GM23248 (cell line): ENCODE measurements around the gene RBM17. TPM values are rescaled to one million over a fixed set of nuclear protein-coding genes. Genes with fewer than 3 reads are reported as not detected.

Source experiments
- DNase-seq: peaks from one replicate; pipeline ENCODE4 v3.0.0-alpha.2; 2015
- H2AFZ ChIP-seq: fragments of 200-600 bp; sonication (generic); 2 replicates; pipeline ENCODE4 v1.6.1; 2016; ENCODE audit warnings: antibody characterized with exemption
- H3F3A ChIP-seq: fragments of 200-600 bp; sonication (generic); 2 replicates; pipeline ENCODE4 v1.6.1; 2016; ENCODE audit warnings: mild to moderate bottlenecking, antibody characterized with exemption, mixed run types; ENCODE audit not compliant: insufficient read depth
- H3K27ac ChIP-seq: fragments of 200-600 bp; sonication (generic); 2 replicates; pipeline ENCODE4 v1.5.1; 2016; ENCODE audit warnings: mild to moderate bottlenecking
- H3K27me3 ChIP-seq: fragments of 200-600 bp; sonication (generic); replicated peaks from 2 replicates; pipeline ENCODE4 v1.6.1; 2016; ENCODE audit warnings: mild to moderate bottlenecking; ENCODE audit not compliant: insufficient read depth
- H3K36me3 ChIP-seq: fragments of 200-600 bp; sonication (generic); 2 replicates; pipeline ENCODE4 v1.6.1; 2016; ENCODE audit warnings: low read depth, mild to moderate bottlenecking
- H3K4me1 ChIP-seq: fragments of 200-600 bp; sonication (generic); 2 replicates; pipeline ENCODE4 v1.6.1; 2016; ENCODE audit warnings: mild to moderate bottlenecking; ENCODE audit not compliant: insufficient read depth
- H3K4me2 ChIP-seq: fragments of 200-600 bp; sonication (generic); one replicate; pipeline ENCODE4 v1.6.1; 2016; ENCODE audit warnings: mild to moderate bottlenecking; ENCODE audit not compliant: unreplicated experiment
- H3K4me3 ChIP-seq: fragments of 200-600 bp; sonication (generic); 2 replicates; pipeline ENCODE4 v1.5.1; 2016; ENCODE audit warnings: mild to moderate bottlenecking
- H3K79me2 ChIP-seq: fragments of 200-600 bp; sonication (generic); 2 replicates; pipeline ENCODE4 v1.6.1; 2016; ENCODE audit warnings: mild to moderate bottlenecking; ENCODE audit not compliant: insufficient read depth
- H3K9ac ChIP-seq: fragments of 200-600 bp; sonication (generic); 2 replicates; pipeline ENCODE4 v1.6.1; 2016; ENCODE audit warnings: mild to moderate bottlenecking
- H3K9me2 ChIP-seq: fragments of 200-600 bp; sonication (generic); 2 replicates; pipeline ENCODE4 v1.6.1; 2016; ENCODE audit warnings: mixed run types, mild to moderate bottlenecking, moderate library complexity; ENCODE audit not compliant: insufficient read depth
- H3K9me3 ChIP-seq: fragments of 200-600 bp; sonication (generic); one replicate; pipeline ENCODE4 v1.6.1; 2017; ENCODE audit warnings: low read depth
- H4K20me1 ChIP-seq: fragments of 200-600 bp; sonication (generic); 2 replicates; pipeline ENCODE4 v1.6.0; 2016; ENCODE audit not compliant: insufficient read depth
- EZH2 ChIP-seq: fragments of 200-600 bp; sonication (generic); IDR thresholded peaks from 2 replicates; pipeline ENCODE4 v1.6.1; 2018; ENCODE audit warnings: antibody characterized with exemption, mild to moderate bottlenecking; ENCODE audit not compliant: insufficient read depth, poor library complexity, severe bottlenecking
- EZH2phosphoT487 ChIP-seq: fragments of 200-600 bp; sonication (generic); IDR thresholded peaks from 2 replicates; pipeline ENCODE4 v1.6.1; 2018; ENCODE audit warnings: antibody characterized with exemption, moderate library complexity, mild to moderate bottlenecking, low read depth; ENCODE audit not compliant: insufficient read depth
- WGBS, 2 experiments: methylation state at CpG; one replicate each; pipeline ENCODE4 v1.1.6; 2015 to 2017; ENCODE audit warnings: low lambda C conversion rate in 2 of 2, low coverage in 1 of 2; ENCODE audit errors: missing lambda C conversion rate in 2 of 2; 5-methylcytosine and 5-hydroxymethylcytosine counted together
- in situ Hi-C: fragments of 300-500 bp; cut with MboI; formaldehyde crosslinking; loops from 2 replicates; pipeline ENCODE4 v1.15.0; 2020
- polyA plus RNA-seq: library from polyadenylated mRNA; unstranded; fragments of >200 nt; fragmentation: Nextera tagmentation; extraction: Ambion mirVana; gene quantifications from 2 replicates; pipeline ENCODE4 v1.2.1, GENCODE V29; 2016
- total RNA-seq: library from RNA; depleted of rRNA; stranded (reverse); fragments of >200 nt; shearing (Covaris generic); gene quantifications from 2 replicates; pipeline ENCODE4 v1.2.3, GENCODE V29; 2014

The RBM17 gene
- total and polyA plus RNA-seq, 2 experiments from 2014 or later = 24.1 to 99.9 TPM

- Histone ChIP-seq H3K9ac (no peak overlapping the region), H3K4me1 (no peaks in the 10 kb centered on the region), H2AFZ (no peak overlapping the region), H3K27me3 (peaks cover 45% of the 10 kb centered on the region), H3K4me2 (no peak overlapping the region), H4K20me1 (no peaks in the 10 kb centered on the region), H3F3A (no peaks in the 10 kb centered on the region), H3K9me2 (no peaks in the 10 kb centered on the region), H3K79me2 (no peaks in the 10 kb centered on the region), H3K9me3 (no peaks in the 10 kb centered on the region), H3K27ac (no peak overlapping the region), H3K4me3 (no peak overlapping the region), H3K36me3 (no peaks in the 10 kb centered on the region)
- DNase-seq = no peak
- TF ChIP-seq EZH2phosphoT487 = no peak
- TF ChIP-seq EZH2 = no peak
- 59 to 68% methylated on average over 4 of the region's 4 CpGs for WGBS, 2 experiments
- in situ Hi-C loops = no loop called here
These were observed 32.9 kb upstream of the RBM17 start for GRCh38 chr10:6055929-6056328.

- Histone ChIP-seq H3K4me3 (no peak overlapping the region), H3K36me3 (no peaks in the 10 kb centered on the region), H3K4me2 (no peak overlapping the region), H3K4me1 (no peaks in the 10 kb centered on the region), H2AFZ (no peak overlapping the region), H3K9me2 (no peaks in the 10 kb centered on the region), H3K27ac (no peak overlapping the region), H3K27me3 (peaks cover 51% of the 10 kb centered on the region), H3K9ac (no peak overlapping the region), H3F3A (no peaks in the 10 kb centered on the region), H3K79me2 (no peaks in the 10 kb centered on the region), H3K9me3 (no peaks in the 10 kb centered on the region), H4K20me1 (no peaks in the 10 kb centered on the region)
- DNase-seq = no peak
- in situ Hi-C loops = no loop called here
- 59 to 66% methylated on average over 5 of the region's 5 CpGs for WGBS, 2 experiments
- TF ChIP-seq EZH2phosphoT487 (no peak), EZH2 (no peak)
These were observed 32.3 kb upstream of the RBM17 start for GRCh38 chr10:6056411-6057135.

- WGBS, 2 experiments = 72 to 74% methylated on average over 3 of the region's 3 CpGs
- in situ Hi-C loops = no loop called here
- H2AFZ ChIP-seq = no peak overlapping the region
- no peak overlapping the region for H3K27ac ChIP-seq
- H3K36me3 ChIP-seq = no peaks in the 10 kb centered on the region
- H4K20me1 ChIP-seq = no peaks in the 10 kb centered on the region
- H3K79me2 ChIP-seq = no peaks in the 10 kb centered on the region
- H3K4me1 ChIP-seq = no peaks in the 10 kb centered on the region
- no peaks in the 10 kb centered on the region for H3K9me3 ChIP-seq
- H3K4me3 ChIP-seq = no peak overlapping the region
- H3K27me3 ChIP-seq = peaks cover 52% of the 10 kb centered on the region
- no peak for DNase-seq
- TF ChIP-seq EZH2phosphoT487 (no peak), EZH2 (no peak)
- no peak overlapping the region for H3K9ac ChIP-seq
- no peaks in the 10 kb centered on the region for H3K9me2 ChIP-seq
- no peak overlapping the region for H3K4me2 ChIP-seq
- H3F3A ChIP-seq = no peaks in the 10 kb centered on the region
These were observed 30.0 kb upstream of the RBM17 start for GRCh38 chr10:6058682-6059475.

- TF ChIP-seq EZH2 = no peak
- no peak for TF ChIP-seq EZH2phosphoT487
- no peak overlapping the region for H2AFZ ChIP-seq
- H3K79me2 ChIP-seq = no peaks in the 10 kb centered on the region
- no peak overlapping the region for H3K9ac ChIP-seq
- WGBS, 2 experiments = 80 to 92% methylated on average over 2 of the region's 2 CpGs
- no peaks in the 10 kb centered on the region for H3K4me1 ChIP-seq
- DNase-seq = no peak
- no peaks in the 10 kb centered on the region for H3K36me3 ChIP-seq
- no peaks in the 10 kb centered on the region for H3K9me3 ChIP-seq
- in situ Hi-C loops = no loop called here
- no peak overlapping the region for H3K27ac ChIP-seq
- H3F3A ChIP-seq = no peaks in the 10 kb centered on the region
- no peaks in the 10 kb centered on the region for H4K20me1 ChIP-seq
- H3K27me3 ChIP-seq = peaks cover 52% of the 10 kb centered on the region
- no peak overlapping the region for H3K4me2 ChIP-seq
- H3K9me2 ChIP-seq = no peaks in the 10 kb centered on the region
- H3K4me3 ChIP-seq = no peak overlapping the region
These were observed 29.3 kb upstream of the RBM17 start for GRCh38 chr10:6059506-6059905.
